Measurements from ENCODE around the gene OR8B4.
"Not testable (repeated sequence)": the region's sequence is repeated elsewhere in the genome, so short reads cannot be mapped to it uniquely, and the experiment has no call there.

OR8B4 gene

DNA sequence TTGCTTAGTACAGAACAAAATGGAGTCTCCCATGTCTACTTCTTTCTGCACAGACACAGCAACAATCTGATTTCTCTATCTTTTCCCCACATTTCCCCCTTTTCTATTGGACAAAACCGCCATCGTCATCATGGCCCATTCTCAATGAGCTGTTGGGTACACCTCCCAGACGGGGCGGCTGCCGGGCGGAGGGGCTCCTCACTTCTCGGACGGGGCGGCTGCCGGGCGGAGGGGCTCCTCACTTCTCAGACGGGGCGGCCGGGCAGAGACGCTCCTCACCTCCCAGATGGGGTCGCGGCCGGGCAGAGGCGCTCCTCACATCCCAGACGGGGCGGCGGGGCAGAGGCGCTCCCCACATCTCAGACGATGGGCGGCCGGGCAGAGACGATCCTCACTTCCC lies 21.5 kb downstream of the OR8B4 start:
- not testable (repeated sequence) for DNase-seq

DNA sequence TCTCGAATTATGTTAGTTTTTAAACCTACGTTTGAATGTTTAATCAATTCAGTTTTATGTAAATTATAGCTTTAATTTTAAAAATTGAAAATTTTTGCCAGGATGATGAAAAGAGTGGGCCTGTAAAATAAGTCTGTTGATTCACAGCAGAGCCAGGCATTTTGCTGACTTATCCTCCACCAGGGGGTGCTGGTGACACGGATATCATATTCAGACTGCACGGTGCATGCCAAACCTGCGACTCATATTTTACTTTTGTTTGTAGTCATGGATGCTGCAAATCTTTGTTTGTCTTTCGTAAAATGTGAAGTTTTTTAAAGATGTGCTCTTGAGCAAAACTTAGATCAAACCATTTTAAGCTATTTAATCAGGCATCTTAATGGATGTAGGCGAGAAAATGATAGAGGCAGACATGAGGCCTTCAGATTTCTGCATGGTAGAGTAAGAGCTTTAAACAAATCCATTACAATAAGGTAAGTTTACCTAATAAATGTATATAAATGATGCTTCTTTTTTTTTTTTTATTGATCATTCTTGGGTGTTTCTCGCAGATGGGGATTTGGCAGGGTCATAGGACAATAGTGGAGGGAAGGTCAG lies 22.2 kb downstream of the OR8B4 start:
- peak; percentile 53 to 68 for DNase-seq

DNA sequence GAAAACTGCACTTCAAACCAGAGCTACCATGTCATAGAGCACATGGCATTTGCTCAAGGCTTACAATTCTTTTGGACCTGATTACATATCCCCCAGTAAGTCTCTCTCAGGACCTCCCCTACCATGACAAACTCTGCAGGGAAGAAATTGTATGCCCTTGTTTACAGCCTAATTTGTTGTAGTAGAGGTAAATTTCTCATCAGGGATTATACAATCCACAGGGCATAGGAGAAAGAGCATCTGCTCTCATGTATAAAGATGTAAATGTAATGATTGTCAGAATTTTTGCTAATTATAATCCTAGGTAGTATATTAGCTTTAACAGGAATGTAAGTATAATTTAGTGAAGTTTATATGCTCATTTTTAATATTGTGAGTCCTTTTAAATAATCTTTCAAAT lies 25.7 kb downstream of the OR8B4 start, which contains the start of gene OR8B3:
TSS of gene OR8B3 (minus strand) at position 101 of the 400 bp plus-strand sequence. CDS start 1,673 bp downstream, outside the sequence.
- no peak for DNase-seq

DNA sequence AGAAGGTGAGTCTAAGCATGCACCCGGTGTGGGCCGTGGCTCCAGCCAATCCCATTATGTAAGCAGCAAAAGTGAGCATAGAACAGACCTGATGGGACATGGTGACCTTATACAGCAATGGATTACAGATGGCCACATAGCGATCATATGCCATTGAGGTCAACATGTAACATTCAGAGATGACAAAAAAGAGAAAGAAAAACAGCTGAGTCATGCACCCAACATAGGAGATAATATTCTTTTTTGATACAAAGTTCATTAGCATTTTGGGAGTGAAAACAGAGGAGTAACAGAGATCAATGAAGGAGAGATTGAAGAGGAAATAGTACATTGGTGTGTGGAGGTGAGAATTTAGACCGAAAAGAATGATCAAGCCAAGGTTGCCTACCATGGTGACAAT lies 27.8 kb downstream of the OR8B4 start:
- DNase-seq = not testable (repeated sequence)

DNA sequence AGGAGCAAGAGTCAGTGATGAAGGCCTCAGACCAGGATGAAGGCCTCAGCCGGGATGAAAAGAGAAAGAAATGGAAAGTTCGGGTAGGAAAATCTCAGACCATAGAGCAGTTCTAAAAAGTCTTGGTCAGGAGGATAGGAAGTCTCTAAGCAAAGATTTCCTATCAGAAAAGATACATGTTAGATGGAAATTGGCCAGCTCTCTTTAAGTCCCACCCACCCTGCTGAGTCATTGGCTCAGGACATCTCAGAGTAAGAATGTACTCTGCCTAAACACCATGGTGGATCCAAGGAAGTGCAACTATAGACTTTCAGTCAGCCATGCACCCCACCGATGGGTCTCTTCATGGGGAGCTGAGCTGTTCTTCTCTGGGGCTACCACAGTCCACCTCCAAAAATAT lies 30.3 kb downstream of the OR8B4 start:
- DNase-seq = no peak

DNA sequence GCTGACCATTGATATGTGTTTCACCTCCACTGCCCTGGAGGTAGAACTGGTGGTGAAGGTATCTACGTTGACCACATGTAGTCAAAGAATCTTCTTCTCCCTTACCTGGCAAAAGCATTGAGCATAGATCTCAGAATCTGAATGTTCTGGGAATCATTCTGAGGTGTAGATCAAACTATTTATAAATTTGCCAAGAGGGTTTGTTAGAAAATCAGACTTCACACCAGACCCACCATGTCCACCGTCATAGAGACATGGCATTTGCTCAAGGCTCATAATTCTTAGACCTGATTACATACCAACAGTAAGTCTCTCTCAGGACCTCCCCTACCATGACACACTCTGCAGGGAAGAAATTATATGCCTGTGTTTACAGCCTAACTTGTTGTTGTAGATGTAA lies 40.3 kb downstream of the OR8B4 start, which contains the start of gene OR8B2:
TSS of gene OR8B2 (minus strand) at position 101 of the 400 bp plus-strand sequence. CDS start 1,156 bp downstream, outside the sequence.
- DNase-seq = no peak

DNA sequence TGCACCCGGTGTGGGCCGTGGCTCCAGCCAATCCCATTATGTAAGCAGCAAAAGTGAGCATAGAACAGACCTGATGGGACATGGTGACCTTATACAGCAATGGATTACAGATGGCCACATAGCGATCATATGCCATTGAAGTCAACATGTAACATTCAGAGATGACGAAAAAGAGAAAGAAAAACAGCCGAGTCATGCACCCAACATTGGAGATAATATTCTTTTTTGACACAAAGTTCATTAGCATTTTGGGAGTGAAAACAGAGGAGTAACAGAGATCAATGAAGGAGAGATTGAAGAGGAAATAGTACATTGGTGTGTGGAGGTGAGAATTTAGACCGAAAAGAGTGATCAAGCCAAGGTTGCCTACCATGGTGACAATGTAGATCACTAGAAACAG lies 41.8 kb downstream of the OR8B4 start:
- DNase-seq = not testable (repeated sequence)

DNA sequence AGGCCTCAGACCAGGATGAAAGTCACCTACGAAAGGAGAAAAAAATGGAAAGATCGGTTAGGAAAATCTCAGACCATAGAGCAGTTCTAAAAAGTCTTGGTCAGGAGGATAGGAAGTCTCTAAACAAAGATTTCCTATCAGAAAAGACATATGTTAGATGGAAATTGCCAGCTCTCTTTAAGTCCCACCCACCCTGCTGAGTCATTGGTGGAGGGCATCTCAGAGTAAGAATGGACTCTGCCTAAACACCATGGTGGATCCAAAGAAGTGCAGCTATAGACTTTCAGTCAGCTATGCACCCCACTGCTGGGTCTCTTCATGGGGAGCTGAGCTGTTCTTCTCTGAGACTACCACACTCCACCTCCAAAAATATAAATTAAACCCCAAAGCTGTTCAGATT lies 44.1 kb downstream of the OR8B4 start:
- DNase-seq = no peak

DNA sequence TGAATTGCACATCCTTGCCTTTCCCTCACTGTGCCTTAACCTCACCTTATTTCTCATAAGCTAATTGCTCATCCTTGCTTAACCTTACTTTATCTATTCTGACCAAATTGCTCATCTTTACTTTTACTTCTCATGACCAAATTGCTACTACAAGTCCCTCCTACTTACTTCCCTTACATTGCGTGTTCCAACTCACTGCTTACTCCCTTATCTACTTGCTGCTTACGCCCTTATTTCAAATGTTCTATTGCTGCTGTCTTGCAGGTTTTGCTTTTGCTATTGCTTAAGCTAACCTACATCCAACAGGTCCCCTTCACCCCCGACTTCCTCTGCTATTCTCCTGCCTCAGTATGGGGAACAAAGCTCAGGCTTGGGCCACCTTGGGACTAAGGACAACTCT lies 48.4 kb downstream of the OR8B4 start:
- DNase-seq = no peak
